Urinary bladder (tissue), 4 donors: ENCODE measurements around the gene FLNC. TPM values are rescaled to one million over a fixed set of nuclear protein-coding genes. Genes with fewer than 3 reads are reported as not detected.

Source experiments
- DNase-seq: peaks from one replicate; pipeline ENCODE4 v3.0.0-alpha.2; 2015; ENCODE audit errors: extremely low spot score
- H3K27ac ChIP-seq: one replicate; pipeline ENCODE4 v1.5.1; 2013; ENCODE audit warnings: low read depth, mild to moderate bottlenecking, moderate library complexity
- H3K36me3 ChIP-seq: one replicate; pipeline ENCODE4 v1.6.1; 2013; ENCODE audit warnings: mild to moderate bottlenecking, moderate library complexity; ENCODE audit not compliant: insufficient read depth
- H3K4me1 ChIP-seq: one replicate; pipeline ENCODE4 v1.6.1; 2013; ENCODE audit warnings: mild to moderate bottlenecking, moderate library complexity; ENCODE audit not compliant: insufficient read depth
- H3K4me3 ChIP-seq: one replicate; pipeline ENCODE4 v1.5.1; 2013; ENCODE audit warnings: low read depth, low read length
- WGBS: extraction: QIAGEN DNeasy Blood & Tissue Kit; methylation state at CpG from one replicate; pipeline ENCODE4 v1.1.7; 2013; 5-methylcytosine and 5-hydroxymethylcytosine counted together
- polyA plus RNA-seq: library from polyadenylated mRNA; stranded (reverse); fragments of 200-250 nt; gene quantifications from one replicate; pipeline ENCODE4 v1.2.3, GENCODE V29; 2013
- total RNA-seq: library from RNA; depleted of rRNA; stranded (reverse); fragments of >200 nt; gene quantifications from one replicate; pipeline ENCODE4 v1.2.3, GENCODE V29; 2014
- donor health status: healthy with polysubstance abuse.
- donor health status: healthy.

Gene FLNC
- total and polyA plus RNA-seq, 2 donors: 136 to 336 TPM

DNA sequence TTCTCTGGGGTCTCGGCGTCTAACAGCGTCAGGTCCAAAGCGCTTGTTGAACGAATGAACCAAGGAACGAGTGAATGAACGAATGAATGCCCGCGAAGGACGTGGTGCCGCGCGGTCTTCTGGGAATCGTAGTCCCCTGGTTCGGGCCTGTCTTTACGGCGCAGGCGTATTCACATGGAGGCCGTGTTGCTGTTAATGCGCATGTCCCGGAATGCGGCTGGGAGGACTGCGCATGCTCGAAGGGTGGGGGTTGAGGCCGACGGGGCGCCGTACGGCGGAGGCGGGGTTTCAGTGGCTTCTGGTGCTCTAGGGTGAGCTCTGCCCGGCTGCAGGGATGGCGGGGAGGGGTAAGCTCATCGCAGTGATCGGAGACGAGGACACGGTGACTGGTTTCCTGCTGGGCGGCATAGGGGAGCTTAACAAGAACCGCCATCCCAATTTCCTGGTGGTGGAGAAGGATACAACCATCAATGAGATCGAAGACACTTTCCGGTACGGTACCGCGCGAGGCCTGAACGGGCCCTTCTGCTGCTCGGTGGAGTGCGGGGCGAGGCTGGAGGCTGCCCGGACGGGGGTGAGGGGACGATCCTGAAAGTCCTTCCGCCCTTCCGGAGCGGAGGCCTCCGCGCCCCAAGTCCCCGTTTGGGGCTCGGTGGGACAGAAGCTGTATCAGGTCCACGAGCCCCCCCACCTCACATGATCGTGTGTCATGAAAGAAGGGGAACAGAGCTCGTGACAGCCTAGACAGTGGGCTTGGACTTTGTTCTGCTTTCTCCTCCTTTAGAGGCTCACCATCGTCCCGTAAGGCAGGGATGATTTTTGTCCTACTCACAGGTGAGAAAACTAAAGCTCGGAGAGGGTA is 32.6 kb downstream of the FLNC start, which contains the start of gene ATP6V1F:
TSS of gene ATP6V1F (plus strand) at position 286 of the 862 bp plus-strand sequence. CDS start at position 335, 49 bp downstream.
- Histone ChIP-seq H3K4me1 (no peaks in the 10 kb centered on the region), H3K36me3 (no peaks in the 10 kb centered on the region), H3K4me3 (peak within 1 kb of the TSS; percentile 64), H3K27ac (no peak within 1 kb of the TSS)
- WGBS: under 1% methylated on average over 65 of the region's 65 CpGs
- peak; percentile 94 for DNase-seq

- Histone ChIP-seq H3K27ac (no peak overlapping the region), H3K36me3 (no peaks in the 10 kb centered on the region), H3K4me1 (no peaks in the 10 kb centered on the region), H3K4me3 (peak overlapping the region; percentile 64)
- under 1% methylated on average over 6 of the region's 6 CpGs for WGBS
- no peak for DNase-seq
Measured at GRCh38 chr7:128863433-128863989, 33.3 kb downstream of the FLNC start.

DNA sequence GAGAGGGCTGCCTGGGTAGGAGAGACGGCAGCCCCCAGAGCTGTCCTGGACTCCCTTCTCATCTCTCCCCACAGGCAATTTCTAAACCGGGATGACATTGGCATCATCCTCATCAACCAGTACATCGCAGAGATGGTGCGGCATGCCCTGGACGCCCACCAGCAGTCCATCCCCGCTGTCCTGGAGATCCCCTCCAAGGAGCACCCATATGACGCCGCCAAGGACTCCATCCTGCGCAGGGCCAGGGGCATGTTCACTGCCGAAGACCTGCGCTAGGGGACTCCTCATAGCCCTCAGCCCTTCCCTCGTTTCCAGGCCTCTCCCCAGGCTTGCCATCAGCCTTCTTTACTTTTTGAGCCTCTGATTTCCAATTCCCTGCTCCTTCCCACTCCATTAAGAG is 35.1 kb downstream of the FLNC start:
- Histone ChIP-seq H3K4me1 (no peaks in the 10 kb centered on the region), H3K4me3 (no peak overlapping the region), H3K36me3 (no peaks in the 10 kb centered on the region), H3K27ac (no peak overlapping the region)
- 93% methylated on average over 12 of the region's 12 CpGs for WGBS
- DNase-seq: no peak

GRCh38 chr7:128865996-128866877 is 36.0 kb downstream of the FLNC start:
- Histone ChIP-seq H3K36me3 (no peaks in the 10 kb centered on the region), H3K4me1 (no peaks in the 10 kb centered on the region), H3K4me3 (no peak overlapping the region), H3K27ac (no peak overlapping the region)
- WGBS: 95% methylated on average over 27 of the region's 27 CpGs
- no peak for DNase-seq

GRCh38 chr7:128867241-128867640 is 37.0 kb downstream of the FLNC start:
- no peaks in the 10 kb centered on the region for H3K36me3 ChIP-seq
- 91% methylated on average over 4 of the region's 4 CpGs for WGBS
- no peak for DNase-seq
- no peak overlapping the region for H3K27ac ChIP-seq
- H3K4me1 ChIP-seq: no peaks in the 10 kb centered on the region
- H3K4me3 ChIP-seq: no peak overlapping the region

GRCh38 chr7:128867842-128868623 is 37.8 kb downstream of the FLNC start:
- Histone ChIP-seq H3K4me1 (no peaks in the 10 kb centered on the region), H3K4me3 (no peak overlapping the region), H3K36me3 (no peaks in the 10 kb centered on the region), H3K27ac (no peak overlapping the region)
- no peak for DNase-seq
- WGBS: 79% methylated on average over 11 of the region's 11 CpGs

- DNase-seq: no peak
- 56% methylated on average over 13 of the region's 13 CpGs for WGBS
- peak overlapping the region; percentile 40 for H3K4me3 ChIP-seq
- H3K27ac ChIP-seq: no peak overlapping the region
- H3K36me3 ChIP-seq: no peaks in the 10 kb centered on the region
- H3K4me1 ChIP-seq: no peaks in the 10 kb centered on the region
Measured at GRCh38 chr7:128868624-128869137, 38.5 kb downstream of the FLNC start.

GRCh38 chr7:128869138-128869943 is 39.1 kb downstream of the FLNC start:
- no peaks in the 10 kb centered on the region for H3K36me3 ChIP-seq
- H3K27ac ChIP-seq: no peak overlapping the region
- WGBS: under 1% methylated on average over 86 of the region's 86 CpGs
- H3K4me1 ChIP-seq: no peaks in the 10 kb centered on the region
- peak overlapping the region; percentile 40 for H3K4me3 ChIP-seq
- no peak for DNase-seq

DNA sequence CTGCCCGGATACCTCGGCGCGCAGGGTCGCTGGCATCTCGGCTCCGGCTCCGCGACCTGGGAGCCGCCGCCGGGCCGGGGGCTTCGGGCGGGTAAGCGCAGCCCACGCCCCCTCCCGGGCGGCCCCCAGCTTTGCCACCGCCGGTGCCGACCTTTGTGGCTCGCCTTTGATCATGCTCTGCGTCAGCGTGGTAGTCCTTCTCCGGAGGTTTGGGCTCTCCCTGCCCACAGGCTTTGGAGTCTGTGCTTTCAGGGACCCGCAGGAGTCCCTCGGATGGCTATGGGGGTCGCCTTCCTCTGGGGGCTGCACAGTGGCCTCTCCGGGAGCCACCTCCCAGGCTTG is 39.7 kb downstream of the FLNC start:
- Histone ChIP-seq H3K27ac (no peak overlapping the region), H3K4me1 (no peaks in the 10 kb centered on the region), H3K4me3 (peak overlapping the region; percentile 40), H3K36me3 (no peaks in the 10 kb centered on the region)
- DNase-seq: no peak
- 9% methylated on average over 30 of the region's 30 CpGs for WGBS

DNA sequence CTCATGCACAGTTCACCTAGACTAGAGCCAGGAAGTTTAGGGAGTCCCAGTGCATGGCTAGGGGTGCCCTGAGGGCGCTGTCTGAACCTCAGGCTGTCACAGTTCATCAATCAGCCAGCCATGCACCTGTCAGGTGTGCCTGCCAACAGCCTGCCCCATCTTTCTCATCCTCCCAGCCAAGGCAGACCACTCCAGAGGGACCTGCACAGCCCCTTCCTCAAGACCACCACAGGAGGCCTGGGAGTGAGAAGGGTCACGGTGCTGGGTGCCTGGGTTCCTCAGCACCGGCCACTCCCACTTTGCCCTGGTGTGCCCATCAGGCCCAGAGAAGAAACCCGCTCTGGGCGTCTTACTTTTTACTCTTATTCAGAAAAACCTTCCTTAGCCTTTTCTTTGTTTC is 40.8 kb downstream of the FLNC start:
- Histone ChIP-seq H3K36me3 (no peaks in the 10 kb centered on the region), H3K27ac (no peak overlapping the region), H3K4me3 (no peak overlapping the region), H3K4me1 (no peaks in the 10 kb centered on the region)
- WGBS: 97% methylated on average over 5 of the region's 5 CpGs
- no peak for DNase-seq

DNA sequence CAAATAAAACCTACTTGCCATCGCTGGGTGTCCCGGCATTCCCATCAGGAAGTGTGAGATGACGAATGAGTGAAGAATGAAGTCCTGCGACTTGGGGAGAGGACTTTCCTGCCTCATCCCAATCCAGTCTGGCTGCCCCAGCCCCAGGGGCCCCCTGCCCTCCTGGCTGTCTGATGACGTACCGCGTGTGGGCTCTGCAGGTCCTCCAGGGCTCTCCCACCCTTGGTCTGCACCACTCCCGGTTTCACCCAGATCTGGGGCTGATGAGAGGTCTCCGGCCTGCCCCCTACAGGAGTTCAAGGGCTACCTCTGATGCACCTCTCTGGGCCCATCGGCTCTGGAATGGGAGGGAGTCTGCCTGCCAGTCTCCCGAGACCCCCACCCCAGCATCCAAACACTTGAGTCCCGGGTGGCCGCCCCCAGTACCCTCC is 42.2 kb downstream of the FLNC start:
- no peak for DNase-seq
- H3K4me1 ChIP-seq: no peaks in the 10 kb centered on the region
- 67% methylated on average over 13 of the region's 13 CpGs for WGBS
- H3K4me3 ChIP-seq: no peak overlapping the region
- no peak overlapping the region for H3K27ac ChIP-seq
- H3K36me3 ChIP-seq: no peaks in the 10 kb centered on the region

- H3K27ac ChIP-seq: no peak overlapping the region
- no peaks in the 10 kb centered on the region for H3K36me3 ChIP-seq
- DNase-seq: no peak
- H3K4me1 ChIP-seq: no peaks in the 10 kb centered on the region
- 81% methylated on average over 9 of the region's 9 CpGs for WGBS
- no peak overlapping the region for H3K4me3 ChIP-seq
Measured at GRCh38 chr7:128873234-128873633, 43.0 kb downstream of the FLNC start.
